GM21825 (cell line): Measurements from ENCODE around the gene CRACR2B.

Experiments used
- ATAC-seq: cut with Tn5 transposase; IDR thresholded peaks from one replicate; pipeline ENCODE4 v1.9.1; 2021; ENCODE audit warnings: mild to moderate bottlenecking, moderate library complexity; ENCODE audit not compliant: unreplicated experiment

Gene CRACR2B

DNA sequence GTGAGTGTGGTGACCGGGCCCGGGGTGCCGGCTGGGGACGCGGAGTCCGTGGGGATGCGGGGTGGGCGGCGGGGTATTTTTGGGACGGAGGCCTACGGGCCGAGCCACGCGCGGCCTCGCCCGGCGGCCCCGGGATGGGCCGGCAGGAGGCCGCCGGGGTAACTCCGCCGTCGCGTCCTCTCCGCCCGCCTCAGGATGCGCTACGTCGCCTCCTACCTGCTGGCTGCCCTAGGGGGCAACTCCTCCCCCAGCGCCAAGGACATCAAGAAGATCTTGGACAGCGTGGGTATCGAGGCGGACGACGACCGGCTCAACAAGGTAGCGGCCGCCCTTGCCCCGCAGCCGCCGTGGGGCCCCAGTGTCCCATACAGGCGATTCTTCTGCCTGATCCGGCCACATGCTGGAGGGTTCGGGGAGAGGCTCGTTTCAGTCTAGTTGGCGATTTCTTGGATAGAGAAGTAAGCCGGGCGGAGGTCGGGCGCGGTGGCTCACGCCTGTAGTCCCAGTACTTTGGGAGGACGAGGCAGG is 17.6 kb upstream of the CRACR2B start:
- no peak for ATAC-seq

DNA sequence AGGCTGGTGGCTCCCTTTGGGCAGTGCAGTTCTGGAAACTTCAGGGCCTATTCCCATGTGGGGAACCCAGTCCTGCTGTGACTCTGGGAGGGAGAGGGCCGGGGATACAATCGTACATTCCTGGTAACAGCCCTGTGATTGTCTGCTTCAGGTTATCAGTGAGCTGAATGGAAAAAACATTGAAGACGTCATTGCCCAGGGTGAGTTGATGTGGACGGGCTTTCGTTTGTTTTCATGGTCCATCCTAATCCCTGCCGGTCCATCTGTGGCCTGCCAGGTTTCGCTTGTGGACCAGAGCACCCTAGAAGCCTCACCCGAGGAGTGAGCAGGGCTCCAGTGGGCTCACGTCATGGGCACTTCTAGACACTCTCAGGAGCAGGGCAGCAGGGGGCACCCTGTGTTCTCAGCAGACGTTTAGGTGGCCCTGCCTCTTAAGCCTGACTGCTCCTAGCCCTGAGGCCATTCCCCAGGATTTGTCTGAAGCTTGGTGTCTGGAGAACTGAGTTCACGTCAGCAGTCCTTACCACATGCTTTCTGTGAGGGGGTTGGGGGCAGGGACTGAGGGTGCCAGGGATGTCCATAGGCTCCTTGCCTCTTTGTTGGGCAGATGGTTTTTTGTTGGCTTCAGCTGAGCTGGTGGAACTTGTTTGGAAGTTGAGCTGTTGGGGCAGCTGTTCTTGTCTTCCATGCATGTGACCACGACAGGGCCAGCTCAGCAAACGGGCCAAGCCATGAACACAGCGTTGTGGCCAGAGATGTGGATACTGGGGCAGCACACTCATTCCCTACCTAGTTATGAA is 16.1 kb upstream of the CRACR2B start:
- no peak for ATAC-seq

DNA sequence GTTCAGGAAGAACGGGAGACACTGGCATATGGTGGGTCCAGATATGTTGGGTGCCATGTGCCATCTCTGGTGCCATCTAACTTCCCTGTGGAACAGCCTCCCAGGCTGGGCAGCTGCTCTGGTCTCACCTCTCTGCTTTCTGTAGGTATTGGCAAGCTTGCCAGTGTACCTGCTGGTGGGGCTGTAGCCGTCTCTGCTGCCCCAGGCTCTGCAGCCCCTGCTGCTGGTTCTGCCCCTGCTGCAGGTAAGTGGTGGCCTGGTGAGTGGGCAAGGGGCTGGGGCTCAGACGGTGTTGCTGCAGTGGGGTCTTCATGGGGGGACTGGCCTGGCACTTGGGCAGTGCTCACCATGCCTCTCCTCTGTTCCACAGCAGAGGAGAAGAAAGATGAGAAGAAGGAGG is 15.3 kb upstream of the CRACR2B start:
- no peak for ATAC-seq

DNA sequence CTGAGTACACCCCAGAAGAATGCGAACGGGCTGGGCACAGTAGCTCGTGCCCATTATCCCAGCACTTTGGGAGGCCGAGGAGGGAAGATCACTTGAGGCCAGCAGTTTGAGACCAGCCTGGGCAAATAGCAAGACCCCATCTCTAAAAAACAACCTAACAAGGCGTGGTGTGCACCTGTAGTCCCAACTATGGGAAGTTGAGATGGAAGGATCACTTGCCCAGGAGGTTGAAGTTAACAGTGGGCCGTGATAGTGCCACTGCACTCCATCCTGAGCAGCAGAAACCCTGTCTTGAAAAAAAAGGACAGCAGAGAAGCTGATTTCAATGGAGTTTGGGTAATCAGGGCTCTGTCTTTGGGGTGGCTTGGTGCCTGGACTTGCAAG is 14.7 kb upstream of the CRACR2B start:
- ATAC-seq, result no peak

DNA sequence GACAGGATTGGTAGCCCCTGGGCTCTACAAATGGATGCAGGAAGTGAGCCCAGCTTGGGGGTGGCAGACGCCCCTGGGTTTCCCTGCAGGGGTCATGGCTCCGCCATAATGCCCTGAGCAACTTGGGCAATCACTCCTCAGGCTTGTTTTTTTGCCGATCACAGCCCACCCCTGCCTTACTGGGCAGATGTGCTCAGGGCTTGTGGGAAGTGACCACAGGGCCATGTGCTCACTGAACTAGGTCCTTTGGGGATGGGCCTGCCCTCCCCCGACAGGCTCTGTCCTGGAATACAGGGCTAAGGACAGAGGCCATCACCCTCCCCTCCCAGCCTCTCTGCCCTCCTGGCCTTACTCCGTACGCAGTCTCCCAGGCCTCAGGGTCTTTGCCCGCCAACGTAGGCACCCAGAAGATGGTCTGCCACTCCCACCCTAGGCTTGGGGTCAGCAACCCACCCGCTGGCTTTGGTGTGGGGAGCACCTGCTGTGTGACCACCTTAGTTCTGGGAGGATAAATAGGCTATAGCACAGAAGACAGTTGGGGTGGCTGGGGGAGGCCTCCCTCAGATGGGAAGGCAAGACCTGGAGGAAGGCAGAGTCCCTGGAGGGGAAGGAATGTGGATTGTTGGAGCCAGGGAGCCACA is 14.1 kb upstream of the CRACR2B start:
- ATAC-seq, result no peak

DNA sequence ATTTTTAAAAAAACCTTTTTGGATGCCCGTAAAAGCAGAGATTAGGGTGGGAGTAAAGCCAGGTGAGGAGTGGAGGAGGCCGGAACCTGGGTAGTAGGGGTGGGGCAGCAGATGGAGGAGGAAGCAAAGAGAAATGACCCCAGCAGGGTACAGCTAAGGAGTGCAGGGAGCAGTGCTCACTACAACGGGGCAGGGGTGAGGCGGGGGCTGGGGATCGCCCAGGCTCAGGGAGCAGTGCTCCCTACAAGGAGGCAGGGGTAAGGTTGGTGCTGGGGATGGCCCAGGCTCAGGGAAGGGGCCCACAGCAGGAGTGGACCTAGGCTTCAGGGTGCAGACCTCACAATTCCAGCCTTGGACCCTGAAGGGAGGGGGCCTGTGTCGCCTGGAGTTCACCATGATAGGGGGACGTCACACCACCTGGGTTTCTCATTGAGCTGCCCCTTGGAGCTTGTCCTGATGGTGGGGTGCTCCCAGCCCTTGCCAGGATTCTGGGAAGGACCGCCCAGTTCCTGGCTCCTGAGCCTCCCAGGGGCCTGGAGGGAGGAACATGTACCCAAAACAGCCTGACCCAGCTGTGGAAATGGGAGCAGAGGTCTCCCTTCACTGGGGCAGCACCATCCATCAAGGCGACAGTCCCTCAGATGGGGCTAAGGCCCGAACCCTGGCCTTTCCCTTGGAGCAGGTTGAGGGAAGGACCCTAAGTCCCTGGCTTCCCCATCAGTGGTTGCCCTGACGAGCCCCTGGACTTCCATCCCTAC is 11.9 kb upstream of the CRACR2B start:
- ATAC-seq, result no peak

DNA sequence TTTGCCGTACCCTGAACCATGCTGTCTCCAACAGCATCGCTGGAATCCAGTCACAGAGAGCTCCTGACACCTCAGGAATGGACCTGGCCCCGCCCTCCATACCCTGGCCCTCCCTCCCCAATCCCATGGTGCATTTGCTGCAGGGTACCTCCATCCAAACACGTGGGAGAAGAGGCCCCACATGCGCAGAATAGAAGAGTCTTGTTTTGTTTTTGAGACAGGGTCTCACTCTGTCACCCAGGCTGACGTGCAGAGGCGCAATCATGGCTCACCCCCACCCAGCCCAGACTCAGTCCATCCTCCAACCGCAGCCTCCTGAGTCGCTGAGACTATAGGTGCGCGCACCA is 11.3 kb upstream of the CRACR2B start:
- ATAC-seq, result no peak

DNA sequence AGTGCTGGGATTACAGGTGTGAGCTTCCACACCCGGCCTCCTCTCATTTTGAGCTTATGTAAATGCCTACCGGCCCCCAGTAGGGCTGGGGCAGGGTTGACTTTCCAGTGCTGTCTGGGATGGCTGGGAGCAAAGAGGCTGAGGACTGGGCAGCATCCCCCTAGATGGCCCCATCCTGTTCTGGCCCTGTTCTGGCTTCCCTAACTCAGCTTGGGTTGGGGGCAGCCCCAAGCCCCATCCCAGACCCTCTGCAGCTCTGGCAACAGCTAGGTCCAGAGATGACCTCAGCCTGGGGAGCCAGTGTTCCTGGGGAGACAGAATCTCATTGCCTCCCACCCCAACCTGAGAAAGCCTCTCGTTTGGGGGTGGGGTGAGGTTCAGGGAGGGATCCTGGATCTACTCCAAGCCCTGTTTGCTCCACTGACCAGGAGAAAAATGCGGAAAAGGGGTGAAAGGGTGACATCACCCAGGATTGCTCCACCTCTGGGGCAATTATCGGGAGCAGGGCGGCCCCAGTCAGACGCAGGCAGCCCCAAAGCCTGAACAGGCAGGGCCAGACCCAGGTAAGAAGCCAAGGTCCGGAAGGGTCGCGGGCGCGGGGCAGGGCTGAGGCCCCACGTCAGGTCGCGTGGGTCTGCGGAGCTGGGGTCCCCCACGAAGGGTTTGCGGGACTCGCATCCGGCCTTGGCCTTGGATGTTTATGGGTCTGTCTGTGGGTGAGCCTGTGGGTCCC is 9.2 kb upstream of the CRACR2B start, which contains the start of gene PNPLA2:
Gene PNPLA2, plus strand, starts transcription at position 519 of the 733 bp plus-strand sequence. CDS start 805 bp downstream, outside the sequence.
- no peak for ATAC-seq

DNA sequence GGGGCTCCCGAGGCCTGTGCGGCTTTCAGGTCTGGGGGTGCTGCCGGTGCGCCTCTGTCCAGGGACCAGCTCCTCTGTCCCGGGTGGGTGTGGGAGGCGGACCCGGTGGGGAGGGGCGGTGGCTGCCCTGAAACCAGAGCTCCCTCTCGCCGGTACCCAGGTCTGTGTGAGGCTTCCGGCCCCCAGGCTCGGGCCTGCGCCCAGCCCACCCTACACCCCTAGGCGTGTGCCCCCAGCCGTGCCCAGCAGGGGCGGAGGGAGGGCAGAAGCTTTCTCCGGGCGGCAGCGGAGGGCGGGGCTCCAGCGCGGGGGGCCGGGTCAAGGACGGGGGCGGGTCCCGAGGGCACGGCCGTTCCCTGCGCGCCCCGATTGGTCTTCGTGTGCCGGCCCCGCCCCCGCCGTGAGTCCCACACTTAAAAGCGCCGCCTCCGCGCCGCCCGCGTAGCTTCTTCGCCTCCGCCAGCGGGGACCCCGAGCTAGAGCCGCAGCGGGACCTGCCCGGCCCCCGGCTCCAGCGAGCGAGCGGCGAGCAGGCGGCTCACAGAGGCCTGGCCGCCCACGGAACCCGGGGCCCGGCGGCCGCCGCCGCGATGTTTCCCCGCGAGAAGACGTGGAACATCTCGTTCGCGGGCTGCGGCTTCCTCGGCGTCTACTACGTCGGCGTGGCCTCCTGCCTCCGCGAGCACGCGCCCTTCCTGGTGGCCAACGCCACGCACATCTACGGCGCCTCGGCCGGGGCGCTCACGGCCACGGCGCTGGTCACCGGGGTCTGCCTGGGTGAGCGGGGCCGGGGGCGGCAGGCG is 8.4 kb upstream of the CRACR2B start:
- peak; percentile 65 for ATAC-seq

DNA sequence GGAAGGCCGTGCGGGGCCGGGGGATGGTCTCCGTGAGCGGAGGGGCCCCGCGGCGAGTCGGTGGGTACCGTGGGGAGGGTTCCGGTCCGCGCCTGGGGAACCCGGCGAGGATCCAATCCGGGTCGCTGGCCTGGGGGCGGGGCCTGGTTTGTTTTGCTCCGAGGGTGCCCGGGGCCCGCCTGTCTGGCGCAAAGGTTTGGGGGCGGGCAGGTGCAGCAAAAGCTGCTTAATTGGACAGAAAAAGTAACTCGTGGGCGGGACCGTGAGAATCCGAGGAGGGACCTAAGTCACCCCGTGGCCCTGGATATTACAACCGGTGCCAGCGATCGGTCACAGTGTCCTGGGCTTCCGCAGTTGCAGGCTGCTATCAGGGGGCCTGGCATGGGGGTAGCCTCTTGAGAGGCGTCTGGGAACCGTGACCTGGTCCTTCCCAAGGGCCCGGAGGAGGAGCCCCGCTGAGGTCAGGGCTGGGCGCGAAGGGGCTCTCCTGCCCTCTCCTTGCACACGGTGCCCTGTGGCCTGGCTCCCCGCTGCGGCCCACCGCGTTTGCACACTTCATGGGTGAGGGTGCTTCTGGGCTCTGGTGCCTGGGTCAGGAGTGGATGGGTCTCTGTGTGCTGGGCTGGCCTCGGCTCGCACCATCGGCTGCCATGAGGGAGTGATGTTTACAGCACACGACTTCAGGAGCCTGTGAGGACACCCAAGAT is 7.6 kb upstream of the CRACR2B start:
- ATAC-seq, result peak; percentile 51

DNA sequence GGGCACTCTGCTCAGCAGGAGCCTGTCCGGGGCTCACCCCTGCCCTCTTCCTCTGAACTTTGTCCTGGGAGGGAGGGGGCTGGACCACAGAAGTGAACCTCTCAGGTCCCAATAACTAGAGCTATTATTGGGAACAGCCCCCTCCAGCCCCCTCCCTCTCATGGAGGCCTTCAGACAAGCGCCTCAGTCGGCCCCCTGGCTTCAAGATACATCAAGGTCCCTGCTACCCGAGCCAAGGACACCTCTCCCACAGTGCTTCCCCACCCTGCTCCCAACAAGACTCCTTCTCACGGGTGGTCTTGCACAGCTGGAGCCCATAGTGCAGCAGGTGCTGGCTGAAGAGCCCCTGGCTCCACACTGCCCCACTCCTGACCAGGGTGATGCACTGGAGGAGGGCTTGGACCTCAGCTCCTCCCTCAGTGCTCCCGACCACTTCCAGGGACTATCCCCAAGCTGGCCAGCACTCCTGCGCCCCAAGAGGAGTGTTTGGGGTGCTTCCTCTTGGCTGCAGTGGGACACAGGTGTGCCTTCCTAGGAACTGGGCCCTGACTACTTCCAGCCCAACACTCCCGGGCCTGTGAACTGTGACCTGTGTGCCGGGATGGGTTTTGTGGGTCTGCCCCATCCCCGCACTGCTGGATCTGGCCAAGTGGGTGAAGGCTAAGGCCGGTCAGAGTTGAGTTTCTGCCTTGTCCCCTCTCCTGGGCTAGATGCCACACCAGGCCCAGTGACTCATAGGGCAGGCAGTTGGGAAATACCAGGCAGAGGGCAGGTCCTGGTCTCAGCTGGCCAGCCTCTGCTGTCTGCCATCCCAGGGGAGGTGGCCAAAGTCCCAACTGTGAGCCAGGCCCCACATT is 6.8 kb upstream of the CRACR2B start:
- ATAC-seq, result no peak

DNA sequence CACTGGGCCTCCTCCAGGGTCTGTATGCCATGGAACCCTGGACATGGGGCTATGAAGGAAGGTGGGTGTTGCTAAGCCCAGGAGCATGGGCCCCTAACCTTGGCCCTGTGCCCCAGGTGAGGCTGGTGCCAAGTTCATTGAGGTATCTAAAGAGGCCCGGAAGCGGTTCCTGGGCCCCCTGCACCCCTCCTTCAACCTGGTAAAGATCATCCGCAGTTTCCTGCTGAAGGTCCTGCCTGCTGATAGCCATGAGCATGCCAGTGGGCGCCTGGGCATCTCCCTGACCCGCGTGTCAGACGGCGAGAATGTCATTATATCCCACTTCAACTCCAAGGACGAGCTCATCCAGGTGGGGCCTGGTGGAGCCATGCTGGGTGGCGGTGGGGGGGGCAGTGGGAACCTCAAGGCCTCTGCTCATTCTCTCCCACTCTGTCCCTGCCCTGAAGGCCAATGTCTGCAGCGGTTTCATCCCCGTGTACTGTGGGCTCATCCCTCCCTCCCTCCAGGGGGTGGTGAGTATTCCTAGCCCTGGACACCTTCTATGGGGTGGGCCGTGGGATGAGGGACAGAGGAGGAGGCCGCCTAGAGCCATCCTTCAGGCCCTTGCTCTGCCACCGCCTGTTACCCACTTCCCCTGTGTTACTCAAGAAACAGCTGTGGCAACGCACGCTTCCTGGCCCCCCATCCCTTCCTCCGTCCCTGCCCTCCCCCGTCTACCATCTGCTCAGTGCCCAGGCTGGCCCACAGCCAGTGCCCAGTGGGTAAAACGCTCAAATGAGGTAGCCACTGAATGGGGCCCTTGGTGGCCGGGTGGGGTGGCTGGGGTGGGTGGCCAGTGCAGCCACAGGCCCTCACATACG is 6.0 kb upstream of the CRACR2B start:
- ATAC-seq, result no peak

DNA sequence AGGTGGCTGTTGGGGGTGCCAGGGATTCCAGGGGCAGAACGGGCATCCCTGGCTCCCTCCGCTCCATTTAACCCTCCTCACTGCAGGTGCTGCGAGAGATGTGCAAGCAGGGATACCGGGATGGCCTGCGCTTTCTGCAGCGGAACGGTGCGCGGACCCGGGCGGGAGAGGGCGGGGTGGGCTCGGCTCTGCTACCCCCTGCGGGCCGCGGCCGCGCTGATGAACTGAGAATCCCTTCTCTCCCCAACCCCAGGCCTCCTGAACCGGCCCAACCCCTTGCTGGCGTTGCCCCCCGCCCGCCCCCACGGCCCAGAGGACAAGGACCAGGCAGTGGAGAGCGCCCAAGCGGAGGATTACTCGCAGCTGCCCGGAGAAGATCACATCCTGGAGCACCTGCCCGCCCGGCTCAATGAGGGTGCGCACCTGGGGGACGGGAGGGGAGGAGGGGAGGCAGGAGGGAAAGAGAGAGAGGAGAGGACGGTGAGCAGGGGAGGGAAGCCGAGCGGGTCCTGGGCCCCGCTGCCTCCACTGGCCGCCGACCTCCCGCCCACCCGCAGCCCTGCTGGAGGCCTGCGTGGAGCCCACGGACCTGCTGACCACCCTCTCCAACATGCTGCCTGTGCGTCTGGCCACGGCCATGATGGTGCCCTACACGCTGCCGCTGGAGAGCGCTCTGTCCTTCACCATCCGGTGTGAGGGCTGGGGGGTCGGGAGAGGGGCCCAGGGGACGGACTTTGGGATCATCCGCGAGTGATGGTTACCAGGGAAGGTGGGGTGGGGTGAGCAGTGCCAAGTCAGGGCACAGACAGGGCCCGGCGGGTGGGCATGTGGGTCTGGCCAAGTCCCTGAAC is 4.1 kb upstream of the CRACR2B start:
- no peak for ATAC-seq

DNA sequence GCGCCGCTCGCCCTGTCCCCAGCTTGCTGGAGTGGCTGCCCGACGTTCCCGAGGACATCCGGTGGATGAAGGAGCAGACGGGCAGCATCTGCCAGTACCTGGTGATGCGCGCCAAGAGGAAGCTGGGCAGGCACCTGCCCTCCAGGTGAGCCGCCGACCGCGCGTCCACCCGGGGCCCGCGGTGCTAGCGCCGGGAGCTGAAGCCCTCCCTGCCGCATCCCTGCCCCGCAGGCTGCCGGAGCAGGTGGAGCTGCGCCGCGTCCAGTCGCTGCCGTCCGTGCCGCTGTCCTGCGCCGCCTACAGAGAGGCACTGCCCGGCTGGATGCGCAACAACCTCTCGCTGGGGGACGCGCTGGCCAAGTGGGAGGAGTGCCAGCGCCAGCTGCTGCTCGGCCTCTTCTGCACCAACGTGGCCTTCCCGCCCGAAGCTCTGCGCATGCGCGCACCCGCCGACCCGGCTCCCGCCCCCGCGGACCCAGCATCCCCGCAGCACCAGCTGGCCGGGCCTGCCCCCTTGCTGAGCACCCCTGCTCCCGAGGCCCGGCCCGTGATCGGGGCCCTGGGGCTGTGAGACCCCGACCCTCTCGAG is 3.3 kb upstream of the CRACR2B start:
- ATAC-seq, result no peak

DNA sequence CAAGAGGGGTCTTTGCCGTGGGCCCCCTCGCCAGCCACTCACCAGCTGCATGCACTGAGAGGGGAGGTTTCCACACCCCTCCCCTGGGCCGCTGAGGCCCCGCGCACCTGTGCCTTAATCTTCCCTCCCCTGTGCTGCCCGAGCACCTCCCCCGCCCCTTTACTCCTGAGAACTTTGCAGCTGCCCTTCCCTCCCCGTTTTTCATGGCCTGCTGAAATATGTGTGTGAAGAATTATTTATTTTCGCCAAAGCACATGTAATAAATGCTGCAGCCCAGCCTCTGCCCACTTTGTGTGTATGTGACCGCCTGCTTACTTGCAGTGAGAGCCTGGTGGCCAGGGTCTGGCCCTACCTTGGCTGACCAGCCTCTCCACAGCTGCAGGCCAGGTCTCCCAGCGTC is 2.8 kb upstream of the CRACR2B start:
- ATAC-seq, result no peak
